CD4-positive, alpha-beta T cell treated with Interferon alpha-2 for 1 hour (primary cell): Measurements from ENCODE around the gene PPP1R12A.
"Not testable (repeated sequence)": the region's sequence is repeated elsewhere in the genome, so short reads cannot be mapped to it uniquely, and the experiment has no call there.

ENCODE experiments used
- DNase-seq, 2 donors: peaks; one replicate each; pipeline ENCODE4 v3.0.0-alpha.2; 2020 to 2022

The PPP1R12A gene

DNA sequence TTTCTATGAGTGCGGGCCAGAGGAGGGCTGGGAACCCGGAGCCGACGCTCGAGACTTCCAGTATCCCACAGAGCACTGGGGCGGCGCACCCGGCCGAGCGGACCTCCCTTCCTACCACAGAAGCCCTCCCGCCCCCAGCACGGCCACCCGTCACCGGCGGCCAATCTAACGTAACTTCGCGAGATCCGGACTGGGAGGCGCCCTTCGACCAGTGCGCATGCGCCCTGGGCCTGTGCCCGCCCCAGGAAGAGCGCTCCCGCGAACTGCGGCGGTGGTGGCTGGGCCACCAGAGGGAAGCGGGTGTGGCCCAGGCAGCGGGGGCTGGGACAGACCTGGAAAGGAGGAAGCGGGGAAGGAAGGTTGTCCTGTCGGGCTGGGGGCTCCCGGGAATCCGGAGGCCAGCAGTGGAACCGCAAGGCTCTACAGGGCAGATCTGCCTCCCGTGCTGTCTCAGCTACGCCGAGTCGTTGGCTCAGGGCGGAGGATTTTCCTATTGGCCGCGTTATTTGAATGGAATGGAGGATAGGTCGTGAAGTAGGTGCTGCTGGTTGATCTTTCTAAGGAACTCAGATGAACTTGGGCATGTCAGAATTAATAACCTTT is at the start of gene PPP1R12A:
Gene PPP1R12A, minus strand, starts transcription at position 77 of the 603 bp plus-strand sequence. CDS start 166 bp downstream, outside the sequence.
- peak; percentile 93 to 95 for DNase-seq

DNA sequence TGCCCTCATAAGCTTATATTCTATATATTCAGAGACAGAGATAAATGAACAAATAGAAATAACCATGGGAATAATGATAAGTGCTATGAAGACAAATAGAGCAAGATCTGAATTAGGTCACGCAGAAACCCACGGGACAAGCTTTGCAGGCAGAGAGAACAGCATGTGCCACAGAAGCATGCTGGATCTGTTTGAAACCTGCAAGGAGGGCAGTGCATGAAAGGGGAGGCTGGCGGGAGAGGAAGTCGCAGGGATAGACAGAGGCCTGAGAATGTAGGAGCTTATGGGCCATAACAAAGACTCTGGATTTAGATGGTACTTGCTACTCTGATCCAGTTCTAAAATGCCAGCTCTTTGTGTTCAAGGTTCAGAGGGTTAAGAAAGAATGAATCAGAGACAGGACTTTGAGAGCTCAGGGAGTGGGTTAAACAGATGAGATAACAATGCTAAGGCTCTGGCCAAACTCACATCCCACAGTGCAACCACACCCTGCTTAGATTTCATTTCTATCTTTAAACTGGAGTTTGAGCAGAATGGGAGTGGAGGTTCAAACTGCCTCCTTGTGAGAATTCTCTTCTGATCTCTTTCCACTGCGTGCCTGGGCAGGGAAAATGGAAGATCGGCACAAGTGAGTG is 49.2 kb upstream of the PPP1R12A start:
- no peak for DNase-seq

DNA sequence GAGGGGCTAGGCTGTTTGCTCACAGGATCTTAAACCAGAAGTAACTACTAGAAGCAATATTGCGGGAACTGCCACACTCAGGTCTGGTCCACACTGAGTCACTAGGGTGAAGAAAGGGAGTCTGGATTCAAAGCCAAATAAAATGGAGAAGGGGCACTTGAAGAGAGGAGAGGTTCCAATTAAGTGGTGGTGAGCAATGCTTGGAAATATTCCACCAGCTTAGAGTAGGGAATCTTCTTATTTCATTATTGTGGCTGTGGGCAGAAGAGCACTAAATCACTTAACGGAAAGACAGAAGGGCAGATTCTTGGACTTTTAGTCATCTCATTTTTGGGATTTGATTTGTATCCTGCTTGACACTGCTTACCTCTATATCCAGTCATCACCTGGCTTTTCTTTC is 48.6 kb upstream of the PPP1R12A start:
- DNase-seq, result no peak

DNA sequence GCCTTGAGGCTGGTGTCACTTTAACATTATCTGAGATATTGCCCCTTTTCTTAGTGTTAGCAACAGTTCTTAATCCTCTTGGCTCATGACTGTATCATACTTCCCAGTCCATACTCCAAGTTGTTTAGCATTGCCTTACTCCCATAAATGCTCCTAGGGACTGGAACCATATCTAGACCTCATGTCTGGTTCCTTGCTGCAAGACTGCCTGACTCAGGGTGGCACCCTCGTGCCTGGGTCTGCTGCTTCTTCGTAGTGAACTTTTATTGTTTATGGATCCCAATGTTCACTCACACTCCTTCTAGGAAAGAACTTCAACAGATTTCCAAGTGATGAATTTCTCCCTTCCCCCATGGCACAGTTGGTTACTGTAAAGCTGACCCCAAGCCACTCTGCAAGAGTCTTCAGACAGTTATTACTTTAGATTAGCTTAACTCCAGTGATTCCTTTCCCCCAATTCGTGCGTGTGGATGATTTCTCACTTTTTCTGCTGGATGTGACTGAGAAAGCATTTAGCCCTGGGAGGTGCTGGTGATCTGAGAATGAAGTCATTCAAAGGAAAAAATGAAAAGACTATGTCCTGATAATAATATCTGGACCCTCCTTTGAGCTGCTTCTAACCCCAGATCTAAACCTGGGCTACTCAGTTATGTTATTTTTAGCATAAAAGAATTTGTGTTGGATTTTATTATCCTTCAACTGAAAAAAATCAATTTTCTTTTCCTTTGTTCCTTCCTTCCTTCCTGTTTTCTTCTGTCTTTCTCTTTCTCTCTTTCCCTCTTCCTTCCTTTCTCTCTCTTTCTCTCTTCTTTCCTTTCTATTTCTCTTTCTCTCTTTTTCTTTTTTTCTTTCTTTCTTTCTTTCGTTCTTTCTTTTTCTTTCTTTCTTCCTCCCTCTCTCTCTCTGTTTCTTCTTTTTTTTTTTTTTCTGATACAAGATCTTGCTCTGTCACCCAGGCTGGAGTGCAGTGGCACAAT is 47.5 kb upstream of the PPP1R12A start:
- DNase-seq, result no peak

DNA sequence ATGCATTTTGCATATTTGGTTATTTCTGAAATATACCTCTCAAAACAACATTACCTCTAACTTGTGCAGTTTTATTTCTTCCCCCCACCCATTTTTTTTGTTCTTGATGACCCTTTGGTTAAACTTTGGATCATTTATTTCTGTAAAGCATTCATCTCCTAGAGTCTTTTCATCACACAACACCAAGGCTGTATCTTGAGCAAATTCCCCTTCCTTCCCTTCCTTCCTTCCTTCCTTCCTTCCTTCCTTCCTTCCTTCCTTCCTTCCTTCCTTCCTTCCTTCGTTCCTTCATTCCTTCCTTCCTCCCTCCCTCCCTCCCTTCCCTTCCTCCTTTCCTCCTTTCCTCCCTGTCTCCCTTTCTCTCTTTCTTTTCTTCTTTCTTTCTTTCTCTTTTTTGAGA is 43.8 kb upstream of the PPP1R12A start:
- DNase-seq, result no peak

DNA sequence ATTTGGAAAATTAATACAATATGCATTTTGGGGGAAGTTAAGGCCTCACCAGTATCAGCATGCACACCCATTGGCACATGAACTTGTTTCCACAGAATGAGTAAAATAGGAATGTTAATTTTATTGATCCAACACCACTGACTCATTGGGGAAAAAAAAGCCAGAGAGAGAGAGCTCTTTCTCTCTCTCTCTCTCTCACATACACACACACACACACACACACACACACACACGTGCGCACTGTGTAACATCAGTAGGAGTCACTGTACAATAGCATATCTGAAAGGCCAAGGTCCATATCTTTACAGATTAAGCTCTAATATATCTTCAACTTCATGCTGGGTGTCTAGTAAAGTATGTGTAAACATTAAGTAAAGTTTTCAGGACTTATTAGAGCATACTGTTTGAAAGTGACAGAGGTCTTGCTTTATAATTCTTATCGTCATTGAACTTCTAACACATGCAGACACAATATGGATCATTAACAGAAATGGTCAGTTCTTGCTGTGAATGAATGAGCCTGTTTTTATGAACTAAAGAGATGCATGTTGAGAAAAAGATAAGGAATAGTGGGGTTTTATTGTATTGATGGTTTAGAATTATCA is 43.1 kb upstream of the PPP1R12A start:
- DNase-seq, result not testable (repeated sequence)

DNA sequence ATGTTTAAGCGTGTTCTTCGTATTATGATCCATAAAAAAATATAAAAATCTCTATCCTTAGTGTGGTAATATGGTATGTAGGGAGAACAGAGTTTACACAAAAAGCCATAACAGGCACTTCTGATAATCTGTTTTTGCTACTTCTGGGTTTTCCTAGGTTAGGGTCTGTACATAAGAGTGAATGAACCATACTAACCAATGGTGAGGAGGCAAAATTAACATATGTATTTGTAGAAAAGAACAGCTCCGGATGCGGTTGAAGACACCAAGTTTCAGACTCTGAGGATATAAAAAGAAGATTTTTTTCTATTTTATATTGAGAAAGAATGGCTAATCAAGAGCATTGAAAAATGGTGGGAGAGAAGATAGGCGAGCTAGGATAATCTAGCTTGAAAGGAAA is 40.2 kb upstream of the PPP1R12A start:
- no peak for DNase-seq

DNA sequence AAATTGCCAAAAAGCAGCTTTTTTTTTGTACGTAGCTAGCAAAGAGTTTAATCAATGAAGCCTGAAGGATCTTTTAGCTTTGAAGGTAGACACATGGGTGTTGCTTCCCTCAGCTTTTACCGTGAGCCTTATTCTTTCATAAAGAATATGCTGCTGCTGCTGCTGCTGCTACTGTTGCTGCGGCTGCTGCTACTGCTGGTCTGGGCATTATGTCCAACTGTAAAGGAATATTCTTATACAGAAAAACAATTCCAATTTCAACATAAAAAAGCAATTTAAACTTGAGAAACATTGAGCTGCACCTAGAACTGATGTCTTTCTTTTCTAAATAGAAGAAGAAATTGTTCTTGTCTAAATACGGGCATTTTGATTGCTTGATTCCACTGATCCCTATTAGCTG is 38.9 kb upstream of the PPP1R12A start:
- no peak for DNase-seq

DNA sequence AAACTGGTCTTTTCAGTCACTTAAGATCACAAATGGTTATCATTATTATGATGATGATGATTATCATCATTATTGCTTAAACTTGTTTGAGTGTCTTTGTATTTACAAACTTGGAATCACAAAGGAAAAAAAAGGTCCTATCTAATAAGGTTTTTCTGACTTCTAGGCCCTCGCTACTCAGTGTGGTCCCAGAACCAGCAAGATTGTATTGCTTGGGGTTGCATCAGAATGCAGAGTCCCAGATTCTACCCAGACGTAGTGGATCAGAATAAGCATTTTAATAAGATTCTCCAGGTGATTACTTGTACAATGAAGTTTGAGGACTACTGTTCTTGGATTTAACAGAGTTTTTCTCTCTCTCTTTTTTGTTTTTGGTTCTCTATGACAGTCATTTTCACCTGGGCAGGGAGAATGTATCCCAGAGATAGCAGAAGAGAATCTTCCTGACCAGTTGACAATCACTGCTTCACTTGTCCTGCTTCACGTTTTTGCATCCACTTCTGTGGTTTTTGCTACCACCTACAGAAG is 29.3 kb upstream of the PPP1R12A start:
- DNase-seq, result no peak

DNA sequence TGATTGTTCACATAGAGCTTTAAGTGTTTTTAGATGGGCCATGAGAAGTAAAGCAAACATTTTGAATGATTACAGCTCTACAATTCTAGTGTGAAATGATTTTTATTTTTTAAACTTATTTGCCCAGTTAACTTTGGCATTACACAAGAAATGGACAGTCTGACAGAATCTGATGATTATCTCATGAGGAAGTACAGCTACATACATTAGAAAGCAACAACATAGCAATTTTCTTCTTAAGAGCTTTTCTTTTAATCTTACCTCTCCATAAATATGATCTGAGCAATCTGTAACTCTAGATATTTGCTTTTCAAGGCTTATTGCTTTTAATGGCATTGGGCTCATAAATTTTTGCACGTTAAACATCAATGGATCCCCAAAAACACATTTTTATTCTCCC is 26.5 kb upstream of the PPP1R12A start:
- DNase-seq, result no peak

DNA sequence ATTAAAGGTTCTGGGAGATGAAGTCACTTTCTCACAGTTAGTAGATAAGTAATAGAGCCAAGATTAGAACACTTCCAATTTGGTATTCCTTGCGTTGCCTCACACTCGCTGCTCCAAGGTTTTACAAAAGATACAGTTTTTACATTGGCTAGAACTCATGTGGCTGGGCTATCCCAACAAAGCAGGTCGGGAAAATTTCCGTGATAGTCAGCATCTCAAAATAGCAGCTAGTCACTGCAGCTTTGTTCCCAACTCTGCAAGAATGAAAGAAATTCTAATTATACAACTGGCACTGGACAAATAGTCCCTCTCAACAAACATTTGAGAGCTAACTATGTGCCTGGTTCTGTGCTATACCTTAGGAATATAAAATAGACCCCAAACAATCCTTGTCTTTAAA is 24.6 kb upstream of the PPP1R12A start:
- no peak for DNase-seq

DNA sequence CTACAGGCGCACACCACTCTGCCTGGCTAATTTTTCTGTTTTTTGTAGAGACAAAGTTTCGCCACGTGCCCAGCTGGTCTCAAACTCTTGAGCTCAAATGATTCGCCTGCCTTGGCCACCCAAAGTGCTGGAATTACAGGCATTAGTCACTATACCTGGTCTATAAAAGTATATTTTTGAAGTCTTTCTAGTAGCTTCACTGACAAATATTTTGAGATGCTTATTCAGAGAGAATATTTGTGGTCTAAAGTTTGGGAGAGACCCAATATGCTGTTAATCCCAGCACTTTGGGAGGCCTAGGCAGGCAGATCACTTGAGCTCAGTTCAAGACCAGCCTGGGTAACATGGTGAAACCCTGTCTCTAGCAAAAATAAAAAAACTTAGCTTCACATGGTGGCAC is 22.0 kb upstream of the PPP1R12A start:
- DNase-seq, result no peak

DNA sequence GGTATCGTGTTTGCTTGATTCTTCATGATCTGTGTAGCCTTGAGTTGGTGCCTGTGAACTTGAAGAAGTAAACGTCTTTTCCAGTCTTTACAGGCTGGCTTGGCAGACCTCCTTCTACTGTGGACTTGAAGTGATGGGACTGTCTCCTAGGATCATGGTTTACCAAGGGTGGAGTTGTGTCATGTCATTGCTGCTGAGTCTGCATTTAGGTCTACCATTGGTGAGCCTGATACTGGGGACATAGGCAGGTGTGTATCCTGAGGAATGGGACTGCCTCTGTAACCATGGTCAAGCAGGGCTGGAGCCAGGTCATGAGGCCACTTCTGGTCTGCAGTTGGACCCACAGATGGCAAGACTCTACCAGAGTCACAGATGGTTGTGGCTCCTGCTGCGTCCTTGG is 20.7 kb upstream of the PPP1R12A start:
- DNase-seq, result no peak

DNA sequence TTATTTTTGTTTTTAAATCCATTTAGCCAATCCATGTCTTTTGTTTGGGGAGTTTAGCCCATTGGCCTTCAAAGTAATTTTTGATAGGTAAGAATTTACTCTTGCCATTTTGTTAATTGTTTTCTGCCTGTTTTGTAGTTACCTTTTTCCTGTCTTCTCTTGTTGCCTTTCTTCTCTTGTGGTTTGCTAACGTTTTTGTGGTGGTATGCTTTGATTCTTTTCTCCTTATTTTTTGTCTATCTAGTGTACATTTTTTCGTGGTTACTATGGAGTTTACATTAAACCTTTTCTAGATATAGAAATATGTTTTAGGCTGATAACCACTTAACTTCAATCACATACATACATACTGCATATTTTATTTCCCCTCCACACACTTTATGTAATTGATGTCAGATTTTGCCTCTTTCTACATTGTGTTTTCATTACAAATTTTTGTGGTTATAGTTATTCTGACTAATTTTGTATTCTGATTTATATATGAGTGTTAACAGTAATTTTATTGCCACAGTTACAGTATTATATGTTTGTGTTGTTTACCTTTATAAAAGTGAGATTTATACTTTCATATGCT is 19.2 kb upstream of the PPP1R12A start:
- DNase-seq, result no peak

DNA sequence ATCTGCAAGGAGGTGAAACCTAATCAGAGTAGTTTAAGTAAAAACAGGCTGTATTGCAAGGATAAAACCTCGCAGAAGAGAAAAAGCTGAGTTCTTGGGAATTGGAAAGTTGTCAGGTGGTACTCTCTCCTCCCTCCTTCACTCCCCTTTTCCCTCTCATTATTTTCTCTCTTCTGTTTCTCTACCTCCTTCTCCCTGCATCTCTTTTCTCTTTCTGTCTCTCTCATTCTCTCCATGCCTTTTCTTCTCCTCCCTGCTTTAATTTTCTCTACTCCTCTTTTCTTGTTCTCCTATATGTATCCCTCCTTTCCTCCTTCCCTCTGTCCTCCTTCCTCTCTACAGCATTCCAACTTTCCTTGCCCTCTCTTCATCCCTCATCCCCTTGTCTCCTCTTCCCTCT is 14.2 kb upstream of the PPP1R12A start:
- DNase-seq, result no peak

DNA sequence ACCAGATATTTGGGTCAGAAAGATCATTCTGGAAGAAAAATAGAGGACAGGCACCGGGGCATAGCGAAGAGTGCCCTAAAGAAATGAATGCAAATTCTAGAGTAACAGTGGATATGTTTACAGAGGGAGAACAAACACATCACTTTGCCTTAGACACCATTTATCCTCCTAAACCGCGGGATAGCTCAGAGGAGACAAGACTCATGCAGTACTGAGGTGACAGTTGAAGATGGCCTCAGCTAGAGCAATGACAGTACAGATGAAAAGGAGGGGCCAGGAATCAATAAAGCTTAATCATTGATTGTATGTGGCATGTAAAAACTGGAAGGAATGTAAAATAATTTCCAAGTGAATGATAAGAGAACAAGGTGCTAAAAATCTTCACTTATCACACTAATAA is 10.5 kb upstream of the PPP1R12A start:
- no peak for DNase-seq

DNA sequence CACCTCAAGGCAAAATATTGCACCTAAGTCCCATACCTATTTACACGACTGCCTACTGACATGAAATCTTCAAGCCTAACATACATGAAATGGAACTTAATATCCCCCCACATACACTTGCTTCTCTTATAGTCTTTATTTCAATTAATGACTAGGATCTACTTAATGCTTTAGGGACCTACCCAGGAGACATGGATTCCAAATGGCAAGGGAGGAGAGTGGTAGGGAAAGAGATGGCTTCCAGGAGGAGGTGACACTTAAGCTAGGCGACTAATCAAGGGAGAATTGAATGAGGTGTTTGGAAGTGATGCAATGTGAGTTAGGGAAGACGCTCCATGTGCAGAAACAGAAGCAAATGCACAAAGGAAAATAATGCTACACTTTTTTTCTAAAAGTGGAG is 9.7 kb upstream of the PPP1R12A start:
- DNase-seq, result no peak

DNA sequence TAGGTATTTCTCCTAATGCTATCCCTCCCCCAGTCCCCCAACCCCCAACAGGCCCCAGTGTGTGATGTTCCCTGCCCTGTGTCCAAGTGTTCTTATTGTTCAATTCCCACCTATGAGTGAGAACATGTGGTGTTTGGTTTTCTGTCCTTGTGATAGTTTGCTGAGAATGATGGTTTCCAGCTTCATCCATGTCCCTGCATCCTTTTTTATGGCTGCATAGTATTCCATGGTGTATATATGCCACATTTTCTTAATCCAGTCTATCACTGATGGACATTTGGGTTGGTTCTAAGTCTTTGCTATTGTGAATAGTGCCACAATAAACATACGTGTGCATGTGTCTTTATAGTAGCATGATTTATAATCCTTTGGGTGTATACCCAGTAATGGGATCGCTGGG is 7.9 kb upstream of the PPP1R12A start:
- not testable (repeated sequence) for DNase-seq

DNA sequence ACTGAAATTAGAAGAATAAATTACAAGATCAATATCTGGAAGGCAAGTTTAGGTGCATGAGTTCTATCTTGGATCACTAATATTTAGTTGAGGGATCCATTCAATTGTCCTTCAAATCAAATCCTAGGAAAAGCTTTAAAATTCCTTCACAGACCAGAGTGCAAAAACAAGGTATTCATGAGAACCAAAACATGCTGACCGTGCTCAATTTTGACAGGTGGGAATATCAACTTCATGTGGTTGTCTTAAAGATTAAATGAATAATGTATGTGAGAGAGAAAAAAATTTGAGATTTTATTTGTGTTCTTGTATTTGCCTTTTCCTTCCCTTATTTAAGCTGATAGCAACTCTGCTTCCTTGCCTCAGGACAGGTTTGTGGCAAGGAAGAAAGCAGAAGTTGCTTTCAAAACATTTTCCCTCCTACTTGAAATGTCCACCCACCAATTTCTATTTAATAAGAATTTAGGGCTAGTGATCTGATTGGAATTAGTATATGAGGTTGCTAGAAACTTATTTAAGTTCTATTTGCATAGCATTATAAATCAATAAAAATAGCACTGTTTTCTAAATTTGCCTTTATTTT is 4.9 kb upstream of the PPP1R12A start:
- DNase-seq, result no peak

DNA sequence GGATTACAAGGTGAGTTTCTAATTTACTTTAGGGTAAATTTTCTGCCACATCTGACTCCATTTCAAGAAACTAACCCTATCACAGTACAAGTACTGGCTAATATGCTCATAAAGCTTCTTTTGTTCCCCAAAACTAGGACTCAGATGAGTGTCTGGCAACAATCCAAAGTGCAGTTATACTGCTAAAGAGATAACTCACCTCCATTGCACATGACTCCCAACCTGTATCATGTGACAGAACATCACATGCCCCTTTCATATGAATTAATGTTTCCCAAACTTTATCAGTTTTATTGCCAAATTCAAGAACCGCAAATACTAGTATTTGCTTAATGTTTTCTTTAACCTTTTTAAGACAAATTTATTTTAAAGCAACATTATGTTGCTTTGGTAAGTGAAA is 3.9 kb upstream of the PPP1R12A start:
- DNase-seq, result no peak

DNA sequence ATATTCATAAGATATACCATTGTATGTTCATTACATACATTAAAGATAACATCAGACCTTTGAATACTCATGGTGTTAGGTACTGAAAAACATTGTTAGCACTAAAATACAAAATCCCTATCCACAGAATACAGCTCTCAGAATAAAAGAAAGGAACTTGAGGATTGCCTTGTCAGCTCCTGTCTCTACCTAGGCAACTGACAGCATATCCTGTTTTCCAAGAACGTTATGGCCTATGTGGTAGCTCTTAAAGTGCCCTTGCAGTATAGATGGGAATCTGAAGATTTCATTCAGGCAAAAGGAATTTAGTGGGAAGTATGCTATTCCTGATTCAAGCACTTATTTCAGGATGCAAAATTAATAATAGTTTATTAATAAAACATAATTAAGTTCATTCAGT is 1.8 kb upstream of the PPP1R12A start:
- DNase-seq, result no peak

DNA sequence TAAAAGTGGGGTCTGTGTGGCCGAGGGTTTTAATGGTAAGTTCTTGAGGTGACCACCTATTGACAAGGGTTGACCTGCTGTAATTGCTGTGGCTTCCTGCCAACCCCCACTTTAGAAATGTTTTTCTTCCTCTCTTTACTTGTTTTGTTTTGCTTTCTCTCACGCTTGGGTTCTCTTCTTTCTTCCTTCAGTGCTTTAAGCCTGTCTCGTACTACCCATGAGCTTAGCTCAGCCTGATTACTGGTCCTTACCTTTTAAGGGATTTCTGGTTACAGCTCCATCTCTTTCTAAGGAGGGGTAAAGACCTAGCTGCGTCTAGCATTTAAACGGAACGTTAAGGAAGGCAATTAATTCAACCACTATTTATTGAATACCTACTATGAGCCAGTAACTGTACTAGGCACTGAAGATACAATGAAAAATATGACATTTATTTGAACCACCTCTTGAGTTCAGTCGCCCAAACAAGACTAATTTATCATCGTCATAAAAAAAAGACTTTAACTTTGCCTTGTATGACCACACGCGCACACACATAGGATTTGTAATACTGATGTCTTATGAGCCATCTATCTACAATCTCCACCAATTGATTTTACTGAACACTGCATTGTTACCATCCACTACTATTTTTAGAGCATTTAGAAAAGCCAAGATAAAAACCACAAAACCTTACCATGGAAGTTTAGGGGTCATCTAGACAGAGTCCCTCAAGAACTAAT is 888 bp upstream of the PPP1R12A start:
- no peak for DNase-seq
